ENCODE data around the gene ABCB10.

DNA sequence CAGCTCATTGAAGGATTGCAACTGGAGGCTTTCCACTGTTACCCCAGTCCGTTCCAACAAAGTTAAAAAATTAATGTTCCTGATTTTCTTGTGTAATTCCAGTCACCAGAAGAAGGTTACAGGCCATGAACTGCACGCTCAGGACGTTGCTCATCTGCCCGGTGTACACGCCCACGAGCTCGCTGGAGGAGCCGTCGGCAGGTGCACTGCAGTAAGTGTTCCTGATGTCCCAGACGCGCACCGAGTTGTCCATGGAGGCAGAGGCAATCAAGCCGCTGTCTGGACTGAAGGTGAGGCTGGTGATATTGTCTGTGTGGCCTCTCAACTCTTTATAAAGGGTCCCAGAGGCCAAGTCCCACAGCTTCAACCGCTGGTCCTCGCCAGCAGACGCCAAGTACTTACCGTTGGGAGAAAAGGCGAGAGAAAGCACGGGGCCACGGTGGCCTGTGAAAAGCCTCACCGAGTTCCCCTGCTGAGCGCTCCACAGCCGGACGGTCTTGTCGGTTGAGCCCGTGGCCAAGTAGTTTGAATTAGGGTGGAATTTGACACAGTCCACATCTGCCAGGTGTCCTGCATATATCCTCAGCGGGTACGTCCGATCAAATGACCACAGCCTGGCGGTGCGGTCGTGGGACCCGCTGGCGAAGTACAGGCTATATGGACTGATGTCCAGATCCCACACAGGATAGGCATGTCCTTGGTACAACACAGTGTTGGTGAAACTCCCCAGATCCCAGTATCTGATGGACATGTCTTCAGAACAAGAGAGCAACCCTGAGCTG, 35.9 kb upstream of the ABCB10 start:
- TF ChIP-seq, protein P1, sequence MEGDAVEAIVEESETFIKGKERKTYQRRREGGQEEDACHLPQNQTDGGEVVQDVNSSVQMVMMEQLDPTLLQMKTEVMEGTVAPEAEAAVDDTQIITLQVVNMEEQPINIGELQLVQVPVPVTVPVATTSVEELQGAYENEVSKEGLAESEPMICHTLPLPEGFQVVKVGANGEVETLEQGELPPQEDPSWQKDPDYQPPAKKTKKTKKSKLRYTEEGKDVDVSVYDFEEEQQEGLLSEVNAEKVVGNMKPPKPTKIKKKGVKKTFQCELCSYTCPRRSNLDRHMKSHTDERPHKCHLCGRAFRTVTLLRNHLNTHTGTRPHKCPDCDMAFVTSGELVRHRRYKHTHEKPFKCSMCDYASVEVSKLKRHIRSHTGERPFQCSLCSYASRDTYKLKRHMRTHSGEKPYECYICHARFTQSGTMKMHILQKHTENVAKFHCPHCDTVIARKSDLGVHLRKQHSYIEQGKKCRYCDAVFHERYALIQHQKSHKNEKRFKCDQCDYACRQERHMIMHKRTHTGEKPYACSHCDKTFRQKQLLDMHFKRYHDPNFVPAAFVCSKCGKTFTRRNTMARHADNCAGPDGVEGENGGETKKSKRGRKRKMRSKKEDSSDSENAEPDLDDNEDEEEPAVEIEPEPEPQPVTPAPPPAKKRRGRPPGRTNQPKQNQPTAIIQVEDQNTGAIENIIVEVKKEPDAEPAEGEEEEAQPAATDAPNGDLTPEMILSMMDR (IDR thresholded peaks at IDR 0.05) = no peak
- no peak for TF ChIP-seq POLR2A (IDR thresholded peaks at IDR 0.05)
- no peak for TF ChIP-seq EP300 (IDR thresholded peaks at IDR 0.05)
- no peak for TF ChIP-seq POLR2AphosphoS5 (IDR thresholded peaks at IDR 0.05)
